ENCODE measurements around the gene TBC1D5. TPM values are rescaled to one million over a fixed set of nuclear protein-coding genes. Genes with fewer than 3 reads are reported as not detected.
"Not testable (repeated sequence)": the region's sequence is repeated elsewhere in the genome, so short reads cannot be mapped to it uniquely, and the experiment has no call there.

Gene TBC1D5
- total RNA-seq, 8 experiments from 2014 or later: 42.7 to 85.9 (median 53.3) TPM

DNA sequence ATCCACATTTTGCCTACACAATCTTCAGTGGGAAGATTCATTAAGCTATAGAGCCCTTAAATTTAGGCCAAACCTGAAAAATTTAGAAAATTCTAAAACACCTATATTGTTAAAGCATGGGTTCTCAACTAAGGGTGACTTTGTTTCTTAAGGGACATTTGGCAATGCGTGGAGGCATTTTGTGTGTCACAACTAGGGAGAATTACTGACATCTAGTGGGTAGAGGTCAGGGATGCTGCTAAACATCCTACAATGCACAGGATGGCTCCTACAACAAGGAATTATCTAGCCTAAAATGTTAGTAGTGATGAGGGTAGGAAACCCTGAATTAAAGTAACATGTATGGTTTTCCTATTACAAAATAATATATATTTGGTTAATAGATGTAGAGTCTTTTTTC, 55.8 kb downstream of the TBC1D5 start:
- in situ Hi-C loops (cut with MboI; ENCODE audit: low pct_unique_long_range_greater_than_20kb in 2 of 9, low sequenced_read_pairs in 9 of 9, unreplicated experiment in 9 of 9): no loop called here
- Histone ChIP-seq H3K4me3 (no peak overlapping the region), H3K4me1 (replicated peaks in 1 of 2) (peaks cover 2 to 6% of the 10 kb centered on the region in 2 donors), H3K27ac (no peak overlapping the region)
- peak in 3 of 8 experiments; percentile 32 to 56 (median 53) for ATAC-seq (replicated peaks in 6 of 8)
- 17 to 90% (median 70%) methylated on average over 1 of the region's 1 CpG; no CpG with 5 or more reads in 4 of the 10 experiments for WGBS, 10 experiments

DNA sequence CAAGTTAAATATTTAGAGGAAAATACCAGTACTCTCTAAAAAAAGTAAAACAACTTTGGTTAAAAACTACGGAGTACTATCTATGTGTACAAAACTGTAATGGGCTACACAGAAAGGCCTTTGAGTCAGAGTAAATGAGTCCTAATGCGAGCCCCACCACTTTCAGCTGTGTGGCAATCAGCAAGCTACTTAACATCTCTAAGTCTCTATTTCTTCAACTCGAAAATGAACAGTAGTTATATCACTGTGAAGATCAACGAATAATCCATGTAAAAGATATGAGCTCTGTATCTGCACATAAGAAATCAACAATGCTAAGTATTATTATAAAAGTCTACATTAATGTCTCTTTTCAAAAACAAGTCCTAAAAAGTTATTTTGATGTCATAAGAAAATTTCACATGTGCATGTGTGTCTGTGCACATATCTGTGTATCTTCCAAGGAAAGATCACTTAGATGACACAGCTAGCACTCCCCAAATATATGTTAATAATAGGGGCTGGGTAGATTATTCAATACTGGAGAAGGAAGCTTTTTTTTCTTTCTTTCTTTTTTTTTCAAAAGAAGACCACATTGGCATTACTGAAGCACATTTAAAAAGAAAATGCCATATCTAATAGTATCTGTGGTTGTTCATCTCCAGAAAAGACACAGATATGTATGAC, 58.8 kb downstream of the TBC1D5 start:
- Histone ChIP-seq H3K4me3 (no peak overlapping the region), H3K27ac (no peak overlapping the region), H3K4me1 (replicated peaks in 1 of 2) (peaks cover 2 to 5% of the 10 kb centered on the region in 2 donors)
- peak in 3 of 8 experiments; percentile 49 to 74 (median 72) for ATAC-seq (replicated peaks in 6 of 8)
- in situ Hi-C loops (cut with MboI; ENCODE audit: low pct_unique_long_range_greater_than_20kb in 2 of 9, low sequenced_read_pairs in 9 of 9, unreplicated experiment in 9 of 9): no loop called here
- WGBS, 10 experiments: 45 to 93% (median 80%) methylated on average over 1 to 4 of the region's 4 CpGs; no CpG with 5 or more reads in 1 of the 10 experiments

GRCh38 chr3:17680530-17680929, 61.9 kb downstream of the TBC1D5 start:
- Histone ChIP-seq H3K4me1 (replicated peaks in 1 of 2) (no peaks in the 10 kb centered on the region), H3K4me3 (no peak overlapping the region), H3K27ac (no peak overlapping the region)
- in situ Hi-C loops (cut with MboI; ENCODE audit: low pct_unique_long_range_greater_than_20kb in 2 of 9, low sequenced_read_pairs in 9 of 9, unreplicated experiment in 9 of 9): no loop called here
- no peak for ATAC-seq (replicated peaks in 6 of 8)

- in situ Hi-C loops (cut with MboI; ENCODE audit: low pct_unique_long_range_greater_than_20kb in 2 of 9, low sequenced_read_pairs in 9 of 9, unreplicated experiment in 9 of 9): no loop called here
- Histone ChIP-seq H3K4me1 (replicated peaks in 1 of 2) (no peaks in the 10 kb centered on the region), H3K27ac (no peak overlapping the region), H3K4me3 (no peak overlapping the region)
- ATAC-seq (replicated peaks in 6 of 8): no peak
These were observed 64.2 kb downstream of the TBC1D5 start for GRCh38 chr3:17678116-17678741.

DNA sequence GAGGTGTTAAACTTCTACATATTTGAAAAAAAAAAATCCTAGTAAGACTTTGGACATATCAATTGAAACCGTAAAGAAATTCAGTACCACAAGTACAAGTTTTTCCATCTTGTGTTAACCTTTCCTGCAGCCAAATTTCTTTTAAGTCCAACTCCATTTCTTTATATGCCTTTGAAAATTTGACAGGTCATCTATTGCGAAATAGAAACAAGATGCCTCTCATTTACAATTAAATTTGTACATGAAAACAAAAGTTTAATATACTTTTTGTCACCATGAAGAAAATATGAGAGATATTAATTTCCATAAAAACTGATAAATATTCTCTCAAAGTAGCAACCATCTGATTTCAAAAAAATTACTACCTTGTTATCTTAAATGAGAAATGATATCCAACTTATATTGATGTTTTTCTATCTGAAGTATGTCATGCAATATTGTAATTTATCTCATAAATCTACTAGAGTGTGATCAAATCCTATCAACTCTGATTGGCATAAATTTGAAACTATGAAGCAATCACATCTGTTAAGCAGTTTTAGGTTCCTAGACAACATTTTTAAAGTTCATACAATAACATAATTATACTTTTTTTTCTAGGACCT, 68.2 kb downstream of the TBC1D5 start:
- WGBS, 10 experiments: 29 to 89% (median 80%) methylated on average over 1 to 2 of the region's 2 CpGs; no CpG with 5 or more reads in 1 of the 10 experiments
- in situ Hi-C loops (cut with MboI; ENCODE audit: low pct_unique_long_range_greater_than_20kb in 2 of 9, low sequenced_read_pairs in 9 of 9, unreplicated experiment in 9 of 9): no loop called here
- ATAC-seq (replicated peaks in 6 of 8): no peak

DNA sequence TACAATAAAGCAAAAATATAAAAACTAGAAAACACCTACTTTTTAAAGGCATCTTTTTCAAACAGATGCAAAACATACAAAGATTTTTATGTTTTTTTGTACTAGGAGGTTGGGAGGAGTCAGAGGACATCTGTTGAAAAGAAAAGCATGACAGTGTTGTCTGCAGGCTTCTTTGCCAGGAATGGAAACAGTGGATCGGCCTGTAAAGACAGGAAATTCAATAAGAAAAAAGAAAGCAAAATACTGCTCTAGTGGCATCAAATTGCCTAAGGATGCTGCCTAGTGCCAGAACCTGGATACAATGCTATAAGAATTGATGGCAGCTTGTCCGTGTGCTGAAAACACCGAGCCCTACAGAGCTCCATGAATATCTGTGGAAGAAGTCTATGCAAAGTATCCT, 69.9 kb downstream of the TBC1D5 start:
- H3K4me1 ChIP-seq (replicated peaks in 1 of 2): no peaks in the 10 kb centered on the region
- no peak overlapping the region for H3K27ac ChIP-seq
- ATAC-seq (replicated peaks in 6 of 8): peak in 4 of 8 experiments; percentile 31 to 66 (median 47)
- no peak overlapping the region for H3K4me3 ChIP-seq
- in situ Hi-C loops (cut with MboI; ENCODE audit: low pct_unique_long_range_greater_than_20kb in 2 of 9, low sequenced_read_pairs in 9 of 9, unreplicated experiment in 9 of 9): no loop called here
- WGBS, 10 experiments: 14 to 100% (median 62%) methylated on average over 1 to 3 of the region's 3 CpGs; no CpG with 5 or more reads in 1 of the 10 experiments

More for the DNA sequence above, 68.2 kb downstream of the TBC1D5 start:
- Histone ChIP-seq H3K4me3 (no peak overlapping the region), H3K4me1 (replicated peaks in 1 of 2) (no peaks in the 10 kb centered on the region), H3K27ac (no peak overlapping the region)

- no peak for ATAC-seq (replicated peaks in 6 of 8)
- Histone ChIP-seq H3K27ac (no peak overlapping the region), H3K4me3 (no peak overlapping the region), H3K4me1 (replicated peaks in 1 of 2) (no peaks in the 10 kb centered on the region)
- in situ Hi-C loops (cut with MboI; ENCODE audit: low pct_unique_long_range_greater_than_20kb in 2 of 9, low sequenced_read_pairs in 9 of 9, unreplicated experiment in 9 of 9): no loop called here
- WGBS, 10 experiments: 34 to 100% (median 70%) methylated on average over 1 to 3 of the region's 3 CpGs; no CpG with 5 or more reads in 1 of the 10 experiments
These were observed 71.7 kb downstream of the TBC1D5 start for GRCh38 chr3:17670749-17671148.

- ATAC-seq (replicated peaks in 6 of 8): no peak
- 78 to 100% (median 92%) methylated on average over 2 to 3 of the region's 3 CpGs; no CpG with 5 or more reads in 1 of the 10 experiments for WGBS, 10 experiments
These were observed 77.5 kb downstream of the TBC1D5 start for GRCh38 chr3:17664923-17665322.

DNA sequence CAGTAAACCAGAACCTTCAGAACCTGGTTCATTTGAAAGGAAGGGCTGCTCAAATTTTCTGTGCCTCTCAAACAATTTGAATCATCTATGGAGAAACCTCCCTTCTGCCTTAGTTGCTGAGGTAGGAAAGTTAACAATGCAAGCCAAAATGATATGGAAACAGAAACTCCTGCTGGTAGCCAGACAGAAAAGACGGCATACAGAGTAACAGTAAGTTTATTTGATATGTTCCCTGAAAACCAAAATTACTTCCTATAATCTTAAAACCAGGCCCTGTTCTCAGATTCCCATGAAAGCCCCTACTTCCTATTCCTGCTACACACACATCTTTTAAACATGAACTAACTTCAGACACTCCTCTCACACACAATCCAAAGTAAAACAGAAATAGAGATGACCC, 86.2 kb downstream of the TBC1D5 start:
- ATAC-seq (replicated peaks in 6 of 8): no peak
- in situ Hi-C loops (cut with MboI; ENCODE audit: low pct_unique_long_range_greater_than_20kb in 2 of 9, low sequenced_read_pairs in 9 of 9, unreplicated experiment in 9 of 9): no loop called here
- H3K27ac ChIP-seq: no peak overlapping the region
- H3K4me3 ChIP-seq: no peak overlapping the region
- 100% methylated on average over 1 of the region's 1 CpG; no CpG with 5 or more reads in 6 of the 10 experiments for WGBS, 10 experiments
- no peaks in the 10 kb centered on the region for H3K4me1 ChIP-seq (replicated peaks in 1 of 2)

More at GRCh38 chr3:17664923-17665322, 77.5 kb downstream of the TBC1D5 start:
- in situ Hi-C loops (cut with MboI; ENCODE audit: low pct_unique_long_range_greater_than_20kb in 2 of 9, low sequenced_read_pairs in 9 of 9, unreplicated experiment in 9 of 9): no loop called here
- Histone ChIP-seq H3K27ac (no peak overlapping the region), H3K4me3 (no peak overlapping the region), H3K4me1 (replicated peaks in 1 of 2) (no peaks in the 10 kb centered on the region)

DNA sequence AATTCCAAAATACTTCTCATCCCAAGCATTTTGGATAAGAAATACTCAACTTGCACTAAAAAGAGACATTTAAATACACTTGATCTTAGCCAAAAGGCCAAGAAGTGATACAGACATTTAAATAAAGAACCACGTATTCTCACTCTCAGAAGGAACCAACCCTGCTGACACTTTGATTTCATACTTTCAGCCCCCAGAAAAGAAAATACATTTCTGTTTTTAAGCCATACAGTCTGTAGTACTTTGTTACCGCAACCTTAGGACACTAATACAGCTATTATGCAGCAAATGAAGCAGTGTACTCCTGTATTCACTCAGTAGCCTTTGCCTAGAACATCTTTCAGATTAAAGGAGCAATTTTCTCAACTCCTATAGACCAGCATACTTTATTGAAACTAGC, 86.7 kb downstream of the TBC1D5 start:
- H3K27ac ChIP-seq: no peak overlapping the region
- H3K4me3 ChIP-seq: no peak overlapping the region
- no peaks in the 10 kb centered on the region for H3K4me1 ChIP-seq (replicated peaks in 1 of 2)
- 0 to 94% (median 57%) methylated on average over 1 to 2 of the region's 2 CpGs for WGBS, 10 experiments
- in situ Hi-C loops (cut with MboI; ENCODE audit: low pct_unique_long_range_greater_than_20kb in 2 of 9, low sequenced_read_pairs in 9 of 9, unreplicated experiment in 9 of 9): no loop called here
- no peak for ATAC-seq (replicated peaks in 6 of 8)

- no CpG with 5 or more reads among the region's 4 CpGs for WGBS, 10 experiments
- ATAC-seq (replicated peaks in 6 of 8); in situ Hi-C loops (cut with MboI; ENCODE audit: low pct_unique_long_range_greater_than_20kb in 2 of 9, low sequenced_read_pairs in 9 of 9, unreplicated experiment in 9 of 9): not testable (repeated sequence)
These were observed 92.7 kb downstream of the TBC1D5 start for GRCh38 chr3:17649748-17650147.

DNA sequence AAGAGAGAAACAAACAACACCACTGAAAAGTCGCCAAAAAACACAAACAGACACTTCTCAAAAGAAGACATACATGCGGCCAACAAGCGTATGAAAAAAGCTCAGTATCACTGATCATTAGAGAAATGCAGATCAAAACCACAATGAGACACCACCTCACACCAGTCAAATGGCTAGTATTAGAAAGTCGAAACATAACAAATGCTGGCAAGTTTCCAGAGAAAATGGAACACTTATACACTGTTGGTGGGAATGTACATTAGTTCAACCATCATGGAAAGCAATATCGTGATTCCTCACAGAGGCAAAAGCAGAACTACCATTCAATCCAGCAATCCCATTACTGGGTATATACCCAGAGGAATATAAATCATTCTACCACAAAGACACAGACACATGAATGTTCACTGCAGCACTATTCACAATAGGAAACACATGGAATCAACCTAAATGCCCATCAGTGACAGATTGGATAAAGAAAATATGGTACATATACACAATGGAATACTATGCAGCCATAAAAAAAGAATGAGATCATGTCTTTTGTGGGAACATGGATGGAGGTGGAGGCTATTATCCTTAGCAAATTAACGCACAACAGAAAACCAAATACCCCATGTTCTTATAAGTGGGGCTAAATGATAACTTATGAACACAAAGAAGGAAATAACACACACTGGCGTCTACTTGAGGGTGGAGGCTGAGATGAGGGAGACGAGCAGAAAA, 93.6 kb downstream of the TBC1D5 start:
- H3K4me3 ChIP-seq; H3K27ac ChIP-seq; H3K4me1 ChIP-seq (replicated peaks in 1 of 2); in situ Hi-C loops (cut with MboI; ENCODE audit: low pct_unique_long_range_greater_than_20kb in 2 of 9, low sequenced_read_pairs in 9 of 9, unreplicated experiment in 9 of 9); ATAC-seq (replicated peaks in 6 of 8): not testable (repeated sequence)
- WGBS, 10 experiments: 81 to 100% (median 93%) methylated on average over 4 to 8 of the region's 8 CpGs

More at GRCh38 chr3:17649748-17650147, 92.7 kb downstream of the TBC1D5 start:
- not testable (repeated sequence) for H3K4me3 ChIP-seq; H3K4me1 ChIP-seq (replicated peaks in 1 of 2); H3K27ac ChIP-seq

Data from motor neuron (in vitro differentiated cells).